HL-60 (cell line): Measurements from ENCODE around the gene SMC1A.

Experiments
- DNase-seq, 2 experiments: peaks; one replicate each; pipeline ENCODE4 v3.0.0-alpha.2; 2010 to 2020; ENCODE audit warnings: low read depth in 1 of 2, low spot score in 1 of 2
- H3K27ac ChIP-seq: fragments of 250-450 bp; sonication (Bioruptor Pico); replicated peaks from 2 replicates; pipeline ENCODE4 v1.5.1; 2020; ENCODE audit warnings: mild to moderate bottlenecking, moderate library complexity
- H3K27me3 ChIP-seq: fragments of 250-450 bp; sonication (Bioruptor Pico); 2 replicates; pipeline ENCODE4 v1.5.1; 2021; ENCODE audit warnings: mild to moderate bottlenecking, moderate library complexity; ENCODE audit not compliant: insufficient read depth, poor library complexity, severe bottlenecking
- H3K4me3 ChIP-seq: replicated peaks from 2 replicates; pipeline ENCODE4 v1.5.1; 2011; ENCODE audit warnings: mild to moderate bottlenecking, control low read depth, low read length; ENCODE audit not compliant: insufficient read depth
- CTCF ChIP-seq: IDR thresholded peaks from one replicate; pipeline ENCODE4 v1.5.1; 2011; ENCODE audit warnings: low read length, control low read depth, inconsistent platforms; ENCODE audit not compliant: insufficient read depth
- GABPA ChIP-seq: IDR thresholded peaks from 2 replicates; pipeline ENCODE4 v1.6.1; 2012; ENCODE audit warnings: low read depth
- POLR2AphosphoS5 ChIP-seq: IDR thresholded peaks from 2 replicates; pipeline ENCODE4 v1.6.1; 2012; ENCODE audit warnings: low read depth
- REST ChIP-seq: IDR thresholded peaks from 2 replicates; pipeline ENCODE4 v1.6.1; 2012; ENCODE audit warnings: low read depth; ENCODE audit not compliant: insufficient replicate concordance
- SPI1 ChIP-seq: IDR thresholded peaks from 2 replicates; pipeline ENCODE4 v1.6.1; 2012; ENCODE audit warnings: low read depth, mild to moderate bottlenecking, borderline replicate concordance

SMC1A gene

GRCh38 chrX:53456254-53456653 is 33.8 kb upstream of the SMC1A start:
- no peak overlapping the region for H3K27ac ChIP-seq
- no peak for DNase-seq
- TF ChIP-seq SPI1 = no peak
- no peak for TF ChIP-seq REST
- TF ChIP-seq POLR2AphosphoS5 = no peak
- TF ChIP-seq CTCF = no peak
- no peak for TF ChIP-seq GABPA

GRCh38 chrX:53452812-53453211 is 30.4 kb upstream of the SMC1A start:
- TF ChIP-seq CTCF (no peak), POLR2AphosphoS5 (no peak), SPI1 (no peak), GABPA (no peak), REST (no peak)
- Histone ChIP-seq H3K4me3 (no peak overlapping the region), H3K27me3 (no peaks in the 10 kb centered on the region), H3K27ac (no peak overlapping the region)
- DNase-seq = no peak

More at GRCh38 chrX:53456254-53456653, 33.8 kb upstream of the SMC1A start:
- no peak overlapping the region for H3K4me3 ChIP-seq
- no peaks in the 10 kb centered on the region for H3K27me3 ChIP-seq

- DNase-seq = no peak
- TF ChIP-seq SPI1 (no peak), POLR2AphosphoS5 (no peak), GABPA (no peak), REST (no peak), CTCF (no peak)
- H3K27ac ChIP-seq = no peak overlapping the region
- H3K4me3 ChIP-seq = no peak overlapping the region
- H3K27me3 ChIP-seq = no peaks in the 10 kb centered on the region
Observed at GRCh38 chrX:53449632-53450031, 27.2 kb upstream of the SMC1A start.
